ENCODE measurements around the gene HMX2. TPM values are rescaled to one million over a fixed set of nuclear protein-coding genes. Genes with fewer than 3 reads are reported as not detected.

The HMX2 gene
- not detected in 2 replicates for total RNA-seq

DNA sequence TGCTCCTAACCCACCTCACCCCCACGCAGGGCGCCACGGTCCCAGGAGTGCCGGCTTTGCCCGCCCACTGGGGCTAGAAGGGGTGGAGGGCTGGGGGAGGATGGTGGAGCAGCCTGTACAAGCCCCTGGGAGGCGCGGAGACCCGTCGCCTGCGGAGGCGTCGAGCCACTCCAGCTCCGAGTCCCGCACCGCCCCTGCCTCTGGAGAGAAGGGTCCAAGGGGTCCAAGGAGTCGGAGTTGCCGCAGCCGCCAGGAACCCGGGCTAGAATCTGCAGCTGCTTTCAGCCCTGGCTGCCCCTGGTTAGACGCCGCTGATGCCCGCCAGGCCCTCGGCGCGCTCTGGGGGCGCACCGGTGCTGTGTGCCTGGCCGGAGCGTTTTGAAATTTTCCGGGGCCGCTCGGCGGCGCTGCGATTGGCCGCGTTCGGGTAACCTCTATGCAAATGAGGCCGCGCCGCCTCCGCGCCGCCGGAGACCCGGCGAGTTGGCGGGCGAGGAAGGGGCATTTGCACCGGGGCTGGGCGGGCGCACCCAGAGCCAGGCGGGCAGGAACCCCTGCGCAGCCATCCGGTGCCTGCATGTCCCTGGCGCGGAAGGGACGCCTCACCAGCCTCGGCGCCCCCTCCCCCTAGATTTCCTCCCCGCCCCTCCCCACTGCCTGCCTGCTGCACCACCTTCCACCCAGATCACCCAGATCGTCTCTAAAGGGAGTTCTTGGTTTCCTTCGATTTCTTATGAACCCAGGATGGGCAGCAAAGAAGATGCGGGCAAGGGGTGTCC is at the start of gene HMX2:
TSS of gene HMX2 (plus strand) at position 502 of the 779 bp plus-strand sequence. CDS start at position 745, 243 bp downstream.
- peaks cover 60% of the 10 kb centered on the region for H3K27me3 ChIP-seq (ENCODE audit: control insufficient read depth, insufficient read depth, low read length)

DNA sequence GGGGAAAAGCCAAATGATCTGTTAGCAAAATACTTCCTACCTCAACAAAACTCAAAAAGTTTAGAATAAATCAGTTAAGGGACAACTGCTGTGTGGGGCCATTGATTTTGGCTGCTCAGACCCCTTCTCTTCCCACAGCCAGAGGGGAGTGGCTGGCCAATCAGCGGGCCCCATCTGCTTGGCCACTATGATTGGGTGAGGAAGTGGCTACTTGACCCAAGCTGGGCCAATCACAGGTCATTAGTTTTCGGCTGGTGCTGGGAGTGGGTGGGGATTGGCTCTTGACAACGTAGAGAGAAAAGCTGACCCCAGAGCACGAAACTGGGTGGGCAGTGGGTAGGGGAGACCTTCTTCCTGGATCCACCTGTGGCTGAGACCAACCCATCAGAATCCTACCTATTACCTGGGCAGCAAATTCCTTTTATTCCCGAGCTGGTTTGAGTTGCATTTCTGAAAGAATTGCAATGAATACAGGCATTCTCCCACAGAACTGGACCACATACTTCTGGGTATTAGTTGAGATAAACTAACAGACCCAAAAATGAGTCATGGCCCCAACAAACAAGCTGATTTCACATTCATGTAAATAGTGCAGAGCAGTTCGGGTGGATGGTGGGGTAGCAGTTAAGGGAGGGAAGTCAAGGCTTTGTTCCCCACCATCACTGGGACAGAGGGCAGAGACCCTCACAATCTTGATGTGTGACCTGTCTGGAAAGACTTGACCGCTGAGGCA is 47.7 kb upstream of the HMX2 start:
- FAIRE-seq (no peak), DNase-seq (ENCODE audit: low read depth) (peak; percentile 13)
- no peaks in the 10 kb centered on the region for H3K36me3 ChIP-seq (ENCODE audit: control insufficient read depth, insufficient read depth, low read length)
- TF ChIP-seq, protein P1, sequence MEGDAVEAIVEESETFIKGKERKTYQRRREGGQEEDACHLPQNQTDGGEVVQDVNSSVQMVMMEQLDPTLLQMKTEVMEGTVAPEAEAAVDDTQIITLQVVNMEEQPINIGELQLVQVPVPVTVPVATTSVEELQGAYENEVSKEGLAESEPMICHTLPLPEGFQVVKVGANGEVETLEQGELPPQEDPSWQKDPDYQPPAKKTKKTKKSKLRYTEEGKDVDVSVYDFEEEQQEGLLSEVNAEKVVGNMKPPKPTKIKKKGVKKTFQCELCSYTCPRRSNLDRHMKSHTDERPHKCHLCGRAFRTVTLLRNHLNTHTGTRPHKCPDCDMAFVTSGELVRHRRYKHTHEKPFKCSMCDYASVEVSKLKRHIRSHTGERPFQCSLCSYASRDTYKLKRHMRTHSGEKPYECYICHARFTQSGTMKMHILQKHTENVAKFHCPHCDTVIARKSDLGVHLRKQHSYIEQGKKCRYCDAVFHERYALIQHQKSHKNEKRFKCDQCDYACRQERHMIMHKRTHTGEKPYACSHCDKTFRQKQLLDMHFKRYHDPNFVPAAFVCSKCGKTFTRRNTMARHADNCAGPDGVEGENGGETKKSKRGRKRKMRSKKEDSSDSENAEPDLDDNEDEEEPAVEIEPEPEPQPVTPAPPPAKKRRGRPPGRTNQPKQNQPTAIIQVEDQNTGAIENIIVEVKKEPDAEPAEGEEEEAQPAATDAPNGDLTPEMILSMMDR (IDR thresholded peaks at IDR 0.05; ENCODE audit: insufficient read depth, low read length, severe bottlenecking) = no peak
- no peaks in the 10 kb centered on the region for H3K27me3 ChIP-seq (ENCODE audit: control insufficient read depth, insufficient read depth, low read length)
- no peak overlapping the region for H3K4me3 ChIP-seq (ENCODE audit: low read depth, low read length)

More for the DNA sequence above, at the start of gene HMX2:
- DNase-seq (ENCODE audit: low read depth) (no peak), FAIRE-seq (no peak)
- peak within 1 kb of the TSS; percentile 14 for H3K4me3 ChIP-seq (ENCODE audit: low read depth, low read length)
- TF ChIP-seq, protein P1 (IDR thresholded peaks at IDR 0.05; ENCODE audit: insufficient read depth, low read length, severe bottlenecking) = no peak
- no peaks in the 10 kb centered on the region for H3K36me3 ChIP-seq (ENCODE audit: control insufficient read depth, insufficient read depth, low read length)

- FAIRE-seq = no peak
- no peak for DNase-seq (ENCODE audit: low read depth)
- Histone ChIP-seq H3K27me3 (ENCODE audit: control insufficient read depth, insufficient read depth, low read length) (no peaks in the 10 kb centered on the region), H3K36me3 (ENCODE audit: control insufficient read depth, insufficient read depth, low read length) (no peaks in the 10 kb centered on the region), H3K4me3 (ENCODE audit: low read depth, low read length) (no peak overlapping the region)
- TF ChIP-seq, protein P1 (IDR thresholded peaks at IDR 0.05; ENCODE audit: insufficient read depth, low read length, severe bottlenecking) = no peak
Observed at GRCh38 chr10:123101872-123102271, 46.1 kb upstream of the HMX2 start.

- DNase-seq (ENCODE audit: low read depth) (no peak), FAIRE-seq (no peak)
- TF ChIP-seq, protein P1 (IDR thresholded peaks at IDR 0.05; ENCODE audit: insufficient read depth, low read length, severe bottlenecking) = no peak
- Histone ChIP-seq H3K36me3 (ENCODE audit: control insufficient read depth, insufficient read depth, low read length) (no peaks in the 10 kb centered on the region), H3K27me3 (ENCODE audit: control insufficient read depth, insufficient read depth, low read length) (no peaks in the 10 kb centered on the region), H3K4me3 (ENCODE audit: low read depth, low read length) (no peak overlapping the region)
Observed at GRCh38 chr10:123102673-123103072, 45.3 kb upstream of the HMX2 start.

DNA sequence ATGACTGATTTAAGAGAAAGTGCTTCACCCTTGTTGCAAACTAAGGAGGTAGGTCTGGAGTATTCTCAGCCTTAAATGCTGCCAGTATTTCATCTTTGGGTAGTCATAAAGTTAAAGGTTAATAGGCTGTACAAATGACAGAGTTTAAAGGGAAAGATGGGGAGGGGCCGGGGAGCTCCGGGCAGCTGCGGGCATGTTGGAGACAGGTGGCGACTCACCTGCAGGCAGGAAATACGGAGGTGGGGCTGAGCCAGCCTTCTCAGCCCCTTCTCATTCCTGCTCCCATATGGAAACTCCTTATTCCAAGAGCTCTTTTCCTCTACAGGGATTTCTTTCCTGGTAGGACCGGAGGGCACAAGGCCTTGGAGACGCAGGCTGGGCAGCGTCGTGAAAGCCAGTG is 44.0 kb upstream of the HMX2 start:
- Histone ChIP-seq H3K27me3 (ENCODE audit: control insufficient read depth, insufficient read depth, low read length) (no peaks in the 10 kb centered on the region), H3K4me3 (ENCODE audit: low read depth, low read length) (no peak overlapping the region), H3K36me3 (ENCODE audit: control insufficient read depth, insufficient read depth, low read length) (no peaks in the 10 kb centered on the region)
- DNase-seq (ENCODE audit: low read depth) = peak; percentile 48
- TF ChIP-seq, protein P1 (IDR thresholded peaks at IDR 0.05; ENCODE audit: insufficient read depth, low read length, severe bottlenecking) = no peak
- FAIRE-seq = no peak

Measured in bronchial epithelial cell (primary cell).